ENCODE results near the gene KRT16.

DNA sequence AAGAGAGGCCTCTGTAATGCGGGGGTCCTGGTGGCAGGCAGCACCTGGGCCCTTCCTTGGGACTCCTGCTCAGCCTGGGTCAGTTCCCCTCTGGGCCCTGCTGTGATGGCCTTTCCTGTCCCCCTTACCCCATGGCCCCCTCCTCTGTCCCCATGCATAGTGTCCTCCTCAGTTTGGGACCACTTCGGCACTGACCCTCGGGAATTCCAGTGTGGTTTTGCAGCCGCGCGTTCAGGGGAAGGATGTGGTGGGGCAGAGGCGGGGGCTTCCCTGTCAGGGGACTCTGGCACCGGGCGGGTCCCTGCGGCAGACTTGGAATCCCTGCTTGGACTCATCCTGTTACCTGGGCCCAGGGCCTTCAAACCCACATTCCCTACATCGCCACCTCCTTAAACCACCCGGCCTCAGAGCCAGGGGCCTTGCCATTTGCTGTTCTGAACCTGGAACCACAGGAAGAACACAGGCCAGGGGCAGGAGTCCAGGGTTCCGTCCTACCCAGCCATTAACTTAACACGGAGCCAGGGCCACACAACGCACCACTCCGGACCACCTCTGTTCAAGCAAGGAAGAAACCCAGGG lies 44.7 kb upstream of the KRT16 start:
- TF ChIP-seq CTCF (IDR thresholded peaks at IDR 0.05) (no peak), EP300 (IDR thresholded peaks at IDR 0.05) (no peak)
